Heart right ventricle (tissue), 16 donors: Measurements from ENCODE around the gene PRDX5. TPM values are rescaled to one million over a fixed set of nuclear protein-coding genes. Genes with fewer than 3 reads are reported as not detected.

Experiments used
- ATAC-seq, 8 donors: fragments of 200-7000 bp; cut with Tn5 transposase; one replicate each; pipeline ENCODE4 v1.9.1; 2020; ENCODE audit warnings: mild to moderate bottlenecking in 8 of 8, moderate library complexity in 8 of 8, moderate number of reproducible peaks in 1 of 8
- DNase-seq, 2 donors: peaks; one replicate each; pipeline ENCODE4 v3.0.0-alpha.2; 2020
- H3K27ac ChIP-seq, 10 donors: fragments of 200-600 bp; sonication (generic) in 2 of 10; one replicate each; pipeline versions ENCODE4 v1.5.0 to v1.8.0; 2020 to 2022; ENCODE audit warnings: mild to moderate bottlenecking in 3 of 10
- H3K27me3 ChIP-seq, 7 donors: fragments of 200-600 bp; one replicate each; pipeline ENCODE4 v1.8.0; 2021 to 2022; ENCODE audit warnings: mild to moderate bottlenecking in 2 of 7
- H3K36me3 ChIP-seq, 9 donors: fragments of 200-600 bp; sonication (generic) in 1 of 9; one replicate each; pipeline versions ENCODE4 v1.5.0 to v1.8.0; 2020 to 2022; ENCODE audit warnings: mild to moderate bottlenecking in 2 of 9
- H3K4me1 ChIP-seq, 9 donors: fragments of 200-600 bp; sonication (generic) in 1 of 9; one replicate each; pipeline versions ENCODE4 v1.5.0 to v1.8.0; 2020 to 2022; ENCODE audit warnings: mild to moderate bottlenecking in 4 of 9
- H3K4me3 ChIP-seq, 10 donors: fragments of 200-600 bp; sonication (generic) in 2 of 10; one replicate each; pipeline versions ENCODE4 v1.5.0 to v1.8.0; 2020 to 2022; ENCODE audit warnings: mild to moderate bottlenecking in 7 of 10, moderate library complexity in 2 of 10
- H3K9me3 ChIP-seq, 11 donors: fragments of 200-600 bp in 10 of 11; sonication (generic) in 2 of 11; one replicate each; pipeline versions ENCODE4 v1.5.0 to v1.8.0; 2013 to 2022; ENCODE audit warnings: mild to moderate bottlenecking in 2 of 11, control low read depth in 1 of 11, moderate library complexity in 1 of 11
- WGBS, 2 donors: extraction: QIAGEN DNeasy Blood & Tissue Kit; methylation state at CpG; one replicate each; pipeline ENCODE4 v1.1.7; 2013; ENCODE audit warnings: inconsistent platforms in 1 of 2; 5-methylcytosine and 5-hydroxymethylcytosine counted together
- intact Hi-C, 10 donors: fragments of 100-400 bp; cut with DNase I; formaldehyde crosslinking; loops; one replicate each; pipeline versions ENCODE4 v1.11.1 to v1.14.2; 2022
- polyA plus RNA-seq, 2 donors: library from polyadenylated mRNA; stranded (reverse); fragments of 200-250 nt; gene quantifications; one replicate each; pipeline ENCODE4 v1.2.3, GENCODE V29; 2013
- total RNA-seq, 10 donors: library from RNA; stranded (reverse); fragmentation: NEBNext Ultra II Directional in 3 of 10; extraction: Animal tissue kit (Norgen Biotek cat#: 25700) in 3 of 10; gene quantifications; one replicate each; pipeline versions ENCODE4 v1.2.1 to v1.2.4, GENCODE V29; 2021 to 2023
- TF ChIP-seq, protein P1 (sequence below), 9 donors: fragments of 200-600 bp; sonication (generic) in 2 of 9; IDR thresholded peaks; one replicate each; pipeline versions ENCODE4 v1.5.0 to v1.8.0; 2021 to 2022; ENCODE audit warnings: antibody characterized with exemption in 9 of 9, mild to moderate bottlenecking in 5 of 9, moderate library complexity in 1 of 9
- donor health status: Arrhythmogenic right ventricular cardiomyopathy.
- donor health status: ischemic (EF 13 %, LVEDD 7.1; RV severe dilation, severe dysfunction).
- donor health status: healthy with polysubstance abuse.
- donor health status: DM: no; HTN: yes; CAD: no.
- donor health status: DM: no; HTN: no; CAD: no.
- donor health status: ischemic (EF 25% LVEDD 6.9; RV normal size, moderate dysfunction).
- donor health status: ischemic (EF 25% LVEDD 5.7; RV mildly dilated, moderate dysfunction).
- donor health status: healthy.
- donor health status: DM: yes; HTN: yes; CAD: no.
- donor health status: Ischemic cardiomyopathy.
- donor health status: ischemic (EF 35%, LVEDD 5.7; RV mildly dilated, moderate dysfunction).
- donor health status: nonischemic (EF 11% LVEDD 7.7; RV severe dilation, severe dysfunction).
- donor health status: DM: yes; HTN: yes; CAD: no.
- donor health status: PGD.
- donor health status: ischemic (EF 29% LVEDD 5.4; RV normal size, mild dysfunction).
- donor health status: nonischemic (EF 23%, LVEDD 6.1; RV moderate dilation, normal function).

PRDX5 gene
- total and polyA plus RNA-seq, 12 donors, result 264 to 750 (median 292) TPM

DNA sequence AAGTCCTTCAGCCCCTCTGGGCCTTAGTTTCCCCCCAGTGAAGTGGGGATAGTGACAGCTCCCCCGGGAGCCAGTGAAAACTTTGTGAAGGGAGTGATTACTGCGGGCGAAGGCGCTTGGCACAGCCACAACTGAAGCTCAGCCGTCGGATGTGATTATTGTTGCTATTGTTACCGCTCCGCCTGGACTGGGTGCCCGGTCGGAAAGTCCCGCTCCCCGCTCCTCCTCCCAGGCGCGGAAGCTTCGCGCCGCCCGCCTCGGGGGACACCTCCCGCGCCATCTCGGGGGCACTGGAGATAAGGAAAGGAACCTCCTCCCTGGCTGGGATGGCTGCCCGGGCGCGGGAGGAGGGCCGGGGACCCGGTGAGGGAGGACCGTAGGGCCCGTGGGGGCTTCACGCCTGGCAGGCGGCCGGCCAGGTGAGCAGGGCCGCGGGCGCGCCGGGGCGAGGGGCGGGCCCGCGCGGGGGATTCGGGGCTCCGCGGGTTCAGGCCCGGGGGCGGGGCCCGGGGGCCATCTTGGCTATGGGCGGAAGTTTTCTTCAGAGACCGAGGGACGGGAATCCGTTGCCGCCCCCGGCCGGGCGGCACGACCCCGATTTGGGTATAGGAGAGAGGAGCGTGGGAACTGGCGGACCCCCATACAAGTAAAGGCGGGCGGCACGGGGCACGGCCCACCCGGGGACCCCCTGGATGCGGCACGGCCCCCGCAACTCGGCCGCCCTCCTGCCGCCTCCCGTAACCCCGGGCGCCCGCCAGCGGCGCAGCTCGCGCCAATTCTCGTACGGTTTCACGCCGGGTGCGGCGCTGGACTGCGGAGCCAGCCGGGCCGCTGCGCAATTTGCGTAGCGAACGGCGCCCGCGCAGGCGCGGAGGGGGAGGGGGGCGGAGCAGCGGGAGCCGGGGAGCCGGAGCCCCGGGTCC, 32.7 kb upstream of the PRDX5 start, which contains the start of gene GPR137:
TSS of gene GPR137 (plus strand) at position 887 of the 923 bp plus-strand sequence. CDS start 677 bp downstream, outside the sequence.
- TF ChIP-seq, protein P1, sequence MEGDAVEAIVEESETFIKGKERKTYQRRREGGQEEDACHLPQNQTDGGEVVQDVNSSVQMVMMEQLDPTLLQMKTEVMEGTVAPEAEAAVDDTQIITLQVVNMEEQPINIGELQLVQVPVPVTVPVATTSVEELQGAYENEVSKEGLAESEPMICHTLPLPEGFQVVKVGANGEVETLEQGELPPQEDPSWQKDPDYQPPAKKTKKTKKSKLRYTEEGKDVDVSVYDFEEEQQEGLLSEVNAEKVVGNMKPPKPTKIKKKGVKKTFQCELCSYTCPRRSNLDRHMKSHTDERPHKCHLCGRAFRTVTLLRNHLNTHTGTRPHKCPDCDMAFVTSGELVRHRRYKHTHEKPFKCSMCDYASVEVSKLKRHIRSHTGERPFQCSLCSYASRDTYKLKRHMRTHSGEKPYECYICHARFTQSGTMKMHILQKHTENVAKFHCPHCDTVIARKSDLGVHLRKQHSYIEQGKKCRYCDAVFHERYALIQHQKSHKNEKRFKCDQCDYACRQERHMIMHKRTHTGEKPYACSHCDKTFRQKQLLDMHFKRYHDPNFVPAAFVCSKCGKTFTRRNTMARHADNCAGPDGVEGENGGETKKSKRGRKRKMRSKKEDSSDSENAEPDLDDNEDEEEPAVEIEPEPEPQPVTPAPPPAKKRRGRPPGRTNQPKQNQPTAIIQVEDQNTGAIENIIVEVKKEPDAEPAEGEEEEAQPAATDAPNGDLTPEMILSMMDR (IDR thresholded peaks at IDR 0.05), result no peak
- no peaks in the 10 kb centered on the region for H3K9me3 ChIP-seq
- peak; percentile 60 to 88 (median 72) for ATAC-seq
- H3K27me3 ChIP-seq, result peaks cover 0 to 6% (median 4%) of the 10 kb centered on the region in 7 donors
- DNase-seq, result peak; percentile 89
- 0 to 1% methylated on average over 76 to 102 of the region's 102 CpGs for WGBS, 2 donors
- H3K4me1 ChIP-seq, result peaks cover 14 to 49% (median 31%) of the 10 kb centered on the region in 9 donors
- intact Hi-C loops, result loop anchor here in 5 of 10 donors (1.0 to 2.0 kb wide), 3 partner anchors 14 to 20 kb away; partner anchors contain the start of gene ESRRA (in 2 of the 5)
- peak within 1 kb of the TSS; percentile 39 to 91 (median 74) for H3K4me3 ChIP-seq
- H3K27ac ChIP-seq, result peak within 1 kb of the TSS; percentile 84 to 99 (median 95)
- H3K36me3 ChIP-seq, result peaks cover 0 to 36% (median 0%) of the 10 kb centered on the region in 9 donors

DNA sequence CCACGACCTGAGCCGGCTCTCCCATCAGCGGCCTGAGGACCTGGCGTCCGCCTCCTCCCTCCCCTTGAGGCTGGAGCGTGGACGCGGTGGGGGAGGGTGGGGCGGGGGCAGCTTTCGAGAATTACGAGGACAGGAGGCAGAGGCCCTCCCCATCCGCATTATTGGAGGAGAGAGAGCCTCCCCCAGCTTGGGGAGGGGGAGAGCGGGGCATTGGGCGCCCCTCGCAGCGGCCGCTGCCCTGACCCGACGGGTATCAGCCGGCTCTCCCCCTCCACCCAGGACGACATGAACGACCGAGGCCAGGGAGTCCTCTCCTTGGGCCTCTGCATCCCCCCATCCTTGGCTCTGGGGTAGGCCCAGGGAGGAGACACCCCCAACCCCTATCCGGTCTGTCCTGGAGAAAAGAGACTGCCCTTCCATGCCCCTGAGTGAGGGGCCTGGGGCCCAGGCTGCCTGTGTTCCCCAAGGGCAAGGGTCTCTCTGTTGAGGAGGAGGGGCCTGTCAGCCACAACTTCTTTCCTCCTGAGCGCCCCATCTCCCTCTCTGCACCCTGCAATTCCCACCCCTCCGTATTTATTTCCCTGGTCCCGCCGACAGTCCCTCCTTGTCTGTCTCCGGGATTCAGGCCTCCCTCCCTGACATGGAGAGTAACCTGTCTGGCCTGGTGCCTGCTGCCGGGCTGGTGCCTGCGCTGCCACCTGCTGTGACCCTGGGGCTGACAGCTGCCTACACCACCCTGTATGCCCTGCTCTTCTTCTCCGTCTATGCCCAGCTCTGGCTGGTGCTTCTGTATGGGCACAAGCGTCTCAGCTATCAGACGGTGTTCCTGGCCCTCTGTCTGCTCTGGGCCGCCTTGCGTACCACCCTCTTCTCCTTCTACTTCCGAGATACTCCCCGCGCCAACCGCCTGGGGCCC, 31.8 kb upstream of the PRDX5 start:
- H3K4me3 ChIP-seq, result peak overlapping the region; percentile 39 to 91 (median 74)
- peaks cover 0 to 30% (median 0%) of the 10 kb centered on the region in 9 donors for H3K36me3 ChIP-seq
- no peaks in the 10 kb centered on the region for H3K9me3 ChIP-seq
- ATAC-seq (peak in 3 of 8 donors; percentile 1 to 9 (median 1)), DNase-seq (no peak)
- 25 to 36% methylated on average over 29 to 40 of the region's 40 CpGs for WGBS, 2 donors
- intact Hi-C loops, result loop anchor here in 5 of 10 donors (1.0 to 2.0 kb wide), 3 partner anchors 15 to 19 kb away; partner anchors contain the start of gene ESRRA (in 2 of the 5)
- TF ChIP-seq, protein P1 (IDR thresholded peaks at IDR 0.05), result no peak
- H3K27me3 ChIP-seq, result peaks cover 3 to 16% (median 13%) of the 10 kb centered on the region in 7 donors
- peaks cover 14 to 48% (median 31%) of the 10 kb centered on the region in 9 donors for H3K4me1 ChIP-seq
- peak overlapping the region; percentile 84 to 99 (median 95) for H3K27ac ChIP-seq

DNA sequence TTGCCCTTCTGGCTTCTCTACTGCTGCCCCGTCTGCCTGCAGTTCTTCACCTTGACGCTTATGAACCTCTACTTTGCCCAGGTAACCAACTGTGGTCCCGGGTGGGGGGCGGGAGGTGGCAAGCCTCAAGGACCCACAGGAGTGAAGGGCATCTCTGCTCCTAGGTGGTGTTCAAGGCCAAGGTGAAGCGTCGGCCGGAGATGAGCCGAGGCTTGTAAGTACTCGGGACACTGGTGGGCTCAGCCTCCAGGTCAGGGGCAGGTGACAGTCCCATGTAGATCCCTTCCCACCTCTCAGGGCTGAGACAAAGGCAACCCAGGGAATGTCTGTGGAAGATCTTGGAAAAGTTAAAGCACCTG, 31.1 kb upstream of the PRDX5 start:
- Histone ChIP-seq H3K27me3 (peaks cover 9 to 22% (median 20%) of the 10 kb centered on the region in 7 donors), H3K27ac (no peak overlapping the region), H3K4me3 (no peak overlapping the region), H3K4me1 (peaks cover 18 to 46% (median 34%) of the 10 kb centered on the region in 9 donors), H3K9me3 (no peaks in the 10 kb centered on the region), H3K36me3 (peaks cover 0 to 23% (median 0%) of the 10 kb centered on the region in 9 donors)
- ATAC-seq (no peak), DNase-seq (no peak)
- WGBS, 2 donors, result 91 to 92% methylated on average over 9 of the region's 9 CpGs
- TF ChIP-seq, protein P1 (IDR thresholded peaks at IDR 0.05), result no peak
- intact Hi-C loops, result no loop called here
